Measurements from ENCODE around the gene SYT3. TPM values are rescaled to one million over a fixed set of nuclear protein-coding genes. Genes with fewer than 3 reads are reported as not detected.

SYT3 gene
- total and polyA plus RNA-seq, 5 experiments from 2014 or later: 0.51 to 2.7 (median 1.7) TPM

GRCh38 chr19:50648659-50649058 lies 9.0 kb upstream of the SYT3 start:
- ATAC-seq (no peak), DNase-seq (no peak)
- POLR2A ChIA-PET: interaction anchor here (0.6 kb wide), 1 partner anchor 7 kb away, joined by 4 read pairs; no protein-coding TSS in a partner anchor
- Mint-ChIP-seq H3K4me1 (peaks cover 0 to 4% (median under 1%) of the 10 kb centered on the region in 4 donors), H3K36me3 (no peaks in the 10 kb centered on the region), H3K4me3 (no peak overlapping the region), H3K9me3 (peaks cover 0 to 6% (median 0%) of the 10 kb centered on the region in 9 donors), H3K27me3 (peaks cover 12 to 37% (median 34%) of the 10 kb centered on the region in 5 donors), H3K27ac (no peak overlapping the region)

GRCh38 chr19:50647879-50648615 lies 8.4 kb upstream of the SYT3 start:
- no peak overlapping the region for H3K27ac Mint-ChIP-seq
- H3K4me3 Mint-ChIP-seq: no peak overlapping the region
- ATAC-seq: no peak
- peaks cover 0 to 5% (median 0%) of the 10 kb centered on the region in 9 donors for H3K9me3 Mint-ChIP-seq
- POLR2A ChIA-PET: interaction anchor here (0.6 kb wide), 1 partner anchor 628 kb away, joined by 7 read pairs; no protein-coding TSS in a partner anchor
- no peak for DNase-seq
- peaks cover 0 to 4% (median under 1%) of the 10 kb centered on the region in 4 donors for H3K4me1 Mint-ChIP-seq
- H3K36me3 Mint-ChIP-seq: no peaks in the 10 kb centered on the region
- H3K27me3 Mint-ChIP-seq: peaks cover 9 to 33% (median 29%) of the 10 kb centered on the region in 5 donors

GRCh38 chr19:50646074-50646807 lies 6.6 kb upstream of the SYT3 start:
- DNase-seq: no peak
- H3K36me3 Mint-ChIP-seq: no peaks in the 10 kb centered on the region

GRCh38 chr19:50645107-50645506 lies 5.4 kb upstream of the SYT3 start:
- Mint-ChIP-seq H3K27me3 (peaks cover 5 to 38% (median 25%) of the 10 kb centered on the region in 5 donors), H3K4me3 (no peak overlapping the region), H3K4me1 (peaks cover 0 to 4% (median under 1%) of the 10 kb centered on the region in 4 donors), H3K27ac (no peak overlapping the region), H3K9me3 (peaks cover 0 to 7% (median 0%) of the 10 kb centered on the region in 9 donors), H3K36me3 (no peaks in the 10 kb centered on the region)
- ATAC-seq: no peak
- DNase-seq: no peak
- POLR2A ChIA-PET: no interaction called here

More at GRCh38 chr19:50646074-50646807, 6.6 kb upstream of the SYT3 start:
- Mint-ChIP-seq H3K4me3 (no peak overlapping the region), H3K27ac (no peak overlapping the region), H3K4me1 (peaks cover 0 to 4% (median under 1%) of the 10 kb centered on the region in 4 donors), H3K9me3 (peaks cover 0 to 7% (median 0%) of the 10 kb centered on the region in 9 donors), H3K27me3 (peaks cover 12 to 38% (median 22%) of the 10 kb centered on the region in 5 donors)
- no peak for ATAC-seq
- POLR2A ChIA-PET: no interaction called here

GRCh38 chr19:50644315-50644915 lies 4.7 kb upstream of the SYT3 start:
- peaks cover 0 to 32% (median 20%) of the 10 kb centered on the region in 5 donors for H3K27me3 Mint-ChIP-seq
- ATAC-seq: no peak
- peaks cover 0 to 4% (median 0%) of the 10 kb centered on the region in 9 donors for H3K9me3 Mint-ChIP-seq
- no peak overlapping the region for H3K27ac Mint-ChIP-seq
- H3K4me1 Mint-ChIP-seq: no peaks in the 10 kb centered on the region
- no peak overlapping the region for H3K4me3 Mint-ChIP-seq
- no peak for DNase-seq
- POLR2A ChIA-PET: no interaction called here
- H3K36me3 Mint-ChIP-seq: no peaks in the 10 kb centered on the region

- POLR2A ChIA-PET: no interaction called here
- peak overlapping the region in 4 of 10 donors; percentile 10 to 27 (median 20) for H3K27ac Mint-ChIP-seq
- peaks cover 8 to 12% (median 11%) of the 10 kb centered on the region in 4 donors for H3K4me1 Mint-ChIP-seq
- peaks cover 20 to 44% (median 28%) of the 10 kb centered on the region in 5 donors for H3K27me3 Mint-ChIP-seq
- H3K9me3 Mint-ChIP-seq: peaks cover 0 to 18% (median 6%) of the 10 kb centered on the region in 9 donors
- peaks cover 0 to 2% (median 0%) of the 10 kb centered on the region in 3 donors for H3K36me3 Mint-ChIP-seq
- H3K4me3 Mint-ChIP-seq: peak overlapping the region; percentile 34 to 87 (median 62)
- no peak for DNase-seq
- no peak for ATAC-seq
Observed at GRCh38 chr19:50640368-50640767, 687 bp upstream of the SYT3 start.

- POLR2A ChIA-PET: interaction anchor here (0.5 to 0.7 kb wide), 3 partner anchors 11 to 86 kb away, joined by 3 to 5 read pairs (median 4); no protein-coding TSS in a partner anchor
- Mint-ChIP-seq H3K4me3 (peak overlapping the region; percentile 63 to 98 (median 89)), H3K4me1 (peaks cover 8 to 12% (median 11%) of the 10 kb centered on the region in 4 donors), H3K27ac (peak overlapping the region in 5 of 10 donors; percentile 5 to 79 (median 54)), H3K36me3 (peaks cover 0 to 13% (median 11%) of the 10 kb centered on the region in 3 donors), H3K9me3 (peaks cover 0 to 34% (median 11%) of the 10 kb centered on the region in 9 donors), H3K27me3 (peaks cover 20 to 44% (median 28%) of the 10 kb centered on the region in 5 donors)
- DNase-seq: no peak
- no peak for ATAC-seq
Observed at GRCh38 chr19:50638600-50638999, 1.1 kb downstream of the SYT3 start.

GRCh38 chr19:50636317-50637085 lies 3.2 kb downstream of the SYT3 start:
- DNase-seq (no peak), ATAC-seq (no peak)
- POLR2A ChIA-PET: no interaction called here
- peaks cover 8 to 12% (median 11%) of the 10 kb centered on the region in 4 donors for H3K4me1 Mint-ChIP-seq
- H3K27ac Mint-ChIP-seq: peak overlapping the region in 1 of 10 donors; percentile 31
- H3K36me3 Mint-ChIP-seq: peaks cover 0 to 18% (median 11%) of the 10 kb centered on the region in 3 donors
- no peak overlapping the region for H3K4me3 Mint-ChIP-seq
- H3K27me3 Mint-ChIP-seq: peaks cover 16 to 36% (median 27%) of the 10 kb centered on the region in 5 donors
- peaks cover 0 to 45% (median 14%) of the 10 kb centered on the region in 9 donors for H3K9me3 Mint-ChIP-seq

GRCh38 chr19:50633973-50634372 lies 5.7 kb downstream of the SYT3 start:
- H3K9me3 Mint-ChIP-seq: peaks cover 0 to 46% (median 14%) of the 10 kb centered on the region in 9 donors
- peaks cover 0 to 18% (median 11%) of the 10 kb centered on the region in 3 donors for H3K36me3 Mint-ChIP-seq
- DNase-seq (no peak), ATAC-seq (no peak)
- POLR2A ChIA-PET: no interaction called here
- H3K4me1 Mint-ChIP-seq: peaks cover 6 to 12% (median 8%) of the 10 kb centered on the region in 4 donors
- H3K27ac Mint-ChIP-seq: no peak overlapping the region
- peaks cover 16 to 48% (median 30%) of the 10 kb centered on the region in 5 donors for H3K27me3 Mint-ChIP-seq
- no peak overlapping the region for H3K4me3 Mint-ChIP-seq

GRCh38 chr19:50633359-50633758 lies 6.3 kb downstream of the SYT3 start:
- H3K9me3 Mint-ChIP-seq: peaks cover 0 to 46% (median 14%) of the 10 kb centered on the region in 9 donors
- peaks cover 0 to 18% (median 11%) of the 10 kb centered on the region in 3 donors for H3K36me3 Mint-ChIP-seq
- DNase-seq: no peak
- peaks cover 12 to 47% (median 25%) of the 10 kb centered on the region in 5 donors for H3K27me3 Mint-ChIP-seq
- no peak for ATAC-seq
- peaks cover under 1 to 7% (median 2%) of the 10 kb centered on the region in 4 donors for H3K4me1 Mint-ChIP-seq
- H3K27ac Mint-ChIP-seq: no peak overlapping the region
- no peak overlapping the region for H3K4me3 Mint-ChIP-seq
- POLR2A ChIA-PET: no interaction called here

- DNase-seq: no peak
- H3K4me1 Mint-ChIP-seq: no peaks in the 10 kb centered on the region
- no peak overlapping the region for H3K4me3 Mint-ChIP-seq
- H3K36me3 Mint-ChIP-seq: peaks cover 0 to 18% (median 11%) of the 10 kb centered on the region in 3 donors
- no peak overlapping the region for H3K27ac Mint-ChIP-seq
- no peak for ATAC-seq
- POLR2A ChIA-PET: no interaction called here
- peaks cover 5 to 47% (median 16%) of the 10 kb centered on the region in 5 donors for H3K27me3 Mint-ChIP-seq
- peaks cover 0 to 43% (median 14%) of the 10 kb centered on the region in 9 donors for H3K9me3 Mint-ChIP-seq
Observed at GRCh38 chr19:50632151-50632835, 7.4 kb downstream of the SYT3 start.
